NCI-H1436 (cell line): ENCODE results near the gene ZC3HAV1.
"Not testable (repeated sequence)": the region's sequence is repeated elsewhere in the genome, so short reads cannot be mapped to it uniquely, and the experiment has no call there.

Source experiments
- DNase-seq: peaks from one replicate; lab custom pipeline; 2025; lab: John Stamatoyannopoulos, UW

ZC3HAV1 gene

GRCh38 chr7:139109188-139109982 is at the start of gene ZC3HAV1:
ZC3HAV1 (minus strand) TSS chr7:139109720; CDS start chr7:139109331, 389 bp downstream.
- peak; percentile 36 for DNase-seq

- DNase-seq = no peak
These were observed 44.3 kb upstream of the ZC3HAV1 start for GRCh38 chr7:139153832-139154231.

- DNase-seq = no peak
These were observed 42.6 kb upstream of the ZC3HAV1 start for GRCh38 chr7:139152149-139152548.

- DNase-seq = no peak
These were observed 29.6 kb upstream of the ZC3HAV1 start for GRCh38 chr7:139139150-139139549.

GRCh38 chr7:139133335-139134139 is 24.0 kb upstream of the ZC3HAV1 start:
- peak; percentile 79 for DNase-seq

GRCh38 chr7:139132887-139133286 is 23.4 kb upstream of the ZC3HAV1 start:
- no peak for DNase-seq

GRCh38 chr7:139131601-139132041 is 22.1 kb upstream of the ZC3HAV1 start:
- DNase-seq = no peak

GRCh38 chr7:139129814-139130213 is 20.3 kb upstream of the ZC3HAV1 start:
- not testable (repeated sequence) for DNase-seq

GRCh38 chr7:139127648-139128047 is 18.1 kb upstream of the ZC3HAV1 start:
- no peak for DNase-seq

GRCh38 chr7:139125657-139126056 is 16.1 kb upstream of the ZC3HAV1 start:
- no peak for DNase-seq

GRCh38 chr7:139124995-139125394 is 15.5 kb upstream of the ZC3HAV1 start:
- DNase-seq = not testable (repeated sequence)

GRCh38 chr7:139124084-139124914 is 14.8 kb upstream of the ZC3HAV1 start:
- no peak for DNase-seq

GRCh38 chr7:139119486-139119849 is 9.9 kb upstream of the ZC3HAV1 start:
- DNase-seq = no peak

GRCh38 chr7:139118805-139119485 is 9.4 kb upstream of the ZC3HAV1 start:
- no peak for DNase-seq

- no peak for DNase-seq
These were observed 8.8 kb upstream of the ZC3HAV1 start for GRCh38 chr7:139118234-139118804.

GRCh38 chr7:139117599-139118233 is 8.2 kb upstream of the ZC3HAV1 start:
- no peak for DNase-seq

- no peak for DNase-seq
These were observed 7.5 kb upstream of the ZC3HAV1 start for GRCh38 chr7:139116999-139117398.

GRCh38 chr7:139115104-139115503 is 5.6 kb upstream of the ZC3HAV1 start:
- DNase-seq = no peak

GRCh38 chr7:139114585-139114984 is 5.1 kb upstream of the ZC3HAV1 start:
- no peak for DNase-seq

- no peak for DNase-seq
These were observed 4.5 kb upstream of the ZC3HAV1 start for GRCh38 chr7:139114018-139114417.

GRCh38 chr7:139112741-139113250 is 3.3 kb upstream of the ZC3HAV1 start:
- DNase-seq = no peak
